Breast epithelium (tissue), 3 donors: Measurements from ENCODE around the gene CHRFAM7A.
"Not testable (repeated sequence)": the region's sequence is repeated elsewhere in the genome, so short reads cannot be mapped to it uniquely, and the experiment has no call there.

Experiments
- CTCF ChIP-seq, 3 donors: fragments of 450-650 bp; IDR thresholded peaks; one replicate each; pipeline ENCODE4 v1.5.1; 2016 to 2017; ENCODE audit warnings: antibody characterized with exemption in 3 of 3, mild to moderate bottlenecking in 3 of 3, moderate library complexity in 3 of 3
- POLR2A ChIP-seq: fragments of 450-650 bp; IDR thresholded peaks from one replicate; pipeline ENCODE4 v1.6.1; 2016; ENCODE audit warnings: antibody characterized with exemption, mild to moderate bottlenecking, moderate library complexity
- POLR2AphosphoS5 ChIP-seq, 3 donors: sonication (generic); formaldehyde crosslinking; IDR thresholded peaks; one replicate each; pipeline ENCODE4 v1.6.1; 2017; ENCODE audit warnings: antibody characterized with exemption in 3 of 3

- not testable (repeated sequence) for TF ChIP-seq CTCF (IDR thresholded peaks at IDR 0.05); POLR2A; POLR2AphosphoS5 (IDR thresholded peaks at IDR 0.05)
These were observed 27.4 kb upstream of the CHRFAM7A start for GRCh38 chr15:30420723-30421122.
